WTC11 (cell line): Measurements from ENCODE around the gene SLC9C1. TPM values are rescaled to one million over a fixed set of nuclear protein-coding genes. Genes with fewer than 3 reads are reported as not detected.

ENCODE experiments used
- ATAC-seq: fragments of 200-7000 bp; cut with Tn5 transposase; 2 replicates; pipeline ENCODE4 v1.10.0; 2021; ENCODE audit warnings: mild to moderate bottlenecking, moderate library complexity
- CTCF ChIA-PET: fragments of 300-600 bp; sonication (Branson Sonifier 250); formaldehyde crosslinking; loops from one replicate; lab custom pipeline; 2021; ENCODE audit warnings: antibody characterized with exemption; lab: Charles Lee
- POLR2A ChIA-PET: fragments of 350-600 bp; sonication (Branson Sonifier 250); formaldehyde crosslinking; loops from one replicate; lab custom pipeline; 2021; ENCODE audit warnings: antibody characterized with exemption; lab: Charles Lee
- DNase-seq: peaks from one replicate; pipeline ENCODE4 v3.0.0; 2021; ENCODE audit warnings: low spot score
- H3K27ac Mint-ChIP-seq: 2 replicates; pipeline ENCODE4 v1.8.0; 2021; ENCODE audit warnings: mixed read lengths
- H3K27me3 Mint-ChIP-seq: 2 replicates; pipeline ENCODE4 v1.8.0; 2021; ENCODE audit warnings: low read depth, mild to moderate bottlenecking, moderate library complexity, mixed read lengths
- H3K36me3 Mint-ChIP-seq: 2 replicates; pipeline ENCODE4 v1.8.0; 2021; ENCODE audit warnings: mixed read lengths
- H3K4me1 Mint-ChIP-seq: 2 replicates; pipeline ENCODE4 v1.8.0; 2022; ENCODE audit warnings: mixed read lengths
- H3K4me3 Mint-ChIP-seq: 2 replicates; pipeline ENCODE4 v1.8.0; 2021; ENCODE audit warnings: mild to moderate bottlenecking, moderate library complexity, mixed read lengths
- H3K9me3 Mint-ChIP-seq: 2 replicates; pipeline ENCODE4 v1.8.0; 2021; ENCODE audit warnings: mixed read lengths
- ATF2 ChIP-seq: sonication (generic); formaldehyde crosslinking; IDR thresholded peaks from 2 replicates; pipeline ENCODE4 v1.8.1; 2022; ENCODE audit warnings: low read depth, missing genetic modification reagents, borderline replicate concordance
- CTCF ChIP-seq: fragments of 200-600 bp; IDR thresholded peaks from 2 replicates; pipeline ENCODE4 v1.8.0; 2022; ENCODE audit warnings: antibody characterized with exemption
- EMX1 ChIP-seq: fragments of 250-450 bp; sonication (Bioruptor Pico); IDR thresholded peaks from 2 replicates; pipeline ENCODE4 v1.8.0; 2021; ENCODE audit warnings: mild to moderate bottlenecking
- HMGXB4 ChIP-seq: sonication (generic); formaldehyde crosslinking; IDR thresholded peaks from 2 replicates; pipeline ENCODE4 v1.8.1; 2023; ENCODE audit warnings: mild to moderate bottlenecking, moderate library complexity, missing genetic modification reagents
- MAX ChIP-seq: sonication (generic); formaldehyde crosslinking; IDR thresholded peaks from 2 replicates; pipeline ENCODE4 v1.8.0; 2022; ENCODE audit warnings: mild to moderate bottlenecking, missing genetic modification reagents
- PRDM15 ChIP-seq: sonication (generic); formaldehyde crosslinking; IDR thresholded peaks from 2 replicates; pipeline ENCODE4 v1.8.0; 2022; ENCODE audit warnings: missing genetic modification reagents
- ZNF512 ChIP-seq: sonication (generic); formaldehyde crosslinking; IDR thresholded peaks from 2 replicates; pipeline ENCODE4 v1.8.1; 2022; ENCODE audit warnings: missing genetic modification reagents, borderline replicate concordance
- ZSCAN18 ChIP-seq: fragments of 250-450 bp; sonication (Bioruptor Pico); IDR thresholded peaks from 2 replicates; pipeline ENCODE4 v2.1.2; 2022; ENCODE audit warnings: mild to moderate bottlenecking, moderate library complexity
- total RNA-seq: library from RNA; stranded (reverse); gene quantifications from 3 replicates; pipeline ENCODE4 v1.2.3, GENCODE V29; 2021

Gene SLC9C1
- total RNA-seq, 1 experiment from 2014 or later: 3.5 TPM

- TF ChIP-seq PRDM15 (CRISPR knock-in tag) (no peak), ZNF512 (CRISPR knock-in tag) (no peak), EMX1 (CRISPR knock-in tag) (no peak), HMGXB4 (CRISPR knock-in tag) (no peak), MAX (CRISPR knock-in tag) (no peak), ATF2 (CRISPR knock-in tag) (no peak)
Measured at GRCh38 chr3:112114576-112115160, 179.3 kb downstream of the SLC9C1 start (continued).

- Mint-ChIP-seq H3K9me3 (no peaks in the 10 kb centered on the region), H3K27me3 (no peaks in the 10 kb centered on the region), H3K4me3 (no peak overlapping the region), H3K27ac (0 out of 2 replicates have a peak overlapping the region, but pooled peaks have one; percentile 43), H3K4me1 (peaks cover 11% of the 10 kb centered on the region), H3K36me3 (peaks cover 13% of the 10 kb centered on the region)
- ChIA-PET CTCF (interaction anchor here (0.5 to 1.8 kb wide), 73 partner anchors 9 to 892 kb away, joined by 3 to 73 read pairs (median 4); partner anchors contain the start of genes ABHD10, ATG3, C3orf52 and CD200), POLR2A (interaction anchor here (0.5 to 1.1 kb wide), 4 partner anchors 144 to 450 kb away, joined by 3 read pairs; partner anchors contain the start of genes ATG3, SLC35A5 and SLC9C1)
- ATAC-seq: peak; percentile 98
- peak; percentile 63 for DNase-seq
- TF ChIP-seq CTCF: peak; percentile 76
- TF ChIP-seq ZSCAN18 (CRISPR knock-in tag): no peak
Measured at GRCh38 chr3:112111785-112112402, 182.1 kb downstream of the SLC9C1 start.
